ENCODE data around the gene SART3. TPM values are rescaled to one million over a fixed set of nuclear protein-coding genes. Genes with fewer than 3 reads are reported as not detected.

The SART3 gene
- total and polyA plus RNA-seq, 2 of the 4 experiments (the other 2 are of a cell fraction) = 22.6 to 37.8 TPM

- TF ChIP-seq RCOR1 (IDR thresholded peaks at IDR 0.05; ENCODE audit: insufficient replicate concordance, low read length) (no peak), CHD1 (IDR thresholded peaks at IDR 0.05; ENCODE audit: low read depth, low read length) (no peak), MXI1 (IDR thresholded peaks at IDR 0.05; ENCODE audit: borderline replicate concordance, low read depth, low read length) (no peak), POLR2A (IDR thresholded peaks at IDR 0.05; ENCODE audit: low read depth, low read length) (no peak), NFE2L2 (IDR thresholded peaks at IDR 0.05; ENCODE audit: low read depth, low read length) (no peak), MAZ (IDR thresholded peaks at IDR 0.05; ENCODE audit: borderline replicate concordance, low read depth, low read length) (no peak), BHLHE40 (IDR thresholded peaks at IDR 0.05; ENCODE audit: low read depth, low read length) (no peak)
- intact Hi-C loops (cut with micrococcal nuclease) = no loop called here
- Histone ChIP-seq H4K8ac (ENCODE audit: low read depth in 2 of 2, low read length in 2 of 2) (peak within 1 kb of the TSS in 1 of 2 experiments; percentile 72; a peak in 1 of 4 replicates), H3K4ac (ENCODE audit: low read depth, low read length) (peak within 1 kb of the TSS; percentile 30), H2BK20ac (ENCODE audit: low read depth, low read length) (peak within 1 kb of the TSS; percentile 72), H3K9ac (ENCODE audit: low read depth, low read length) (peak within 1 kb of the TSS; percentile 66; the same call in 1 of the 2 replicates), H3K23ac (ENCODE audit: low read depth, low read length) (peak within 1 kb of the TSS; percentile 60; the same call in 1 of the 2 replicates), H3K27me3 (ENCODE audit: control insufficient read depth, insufficient read depth, low read length) (no peaks in the 10 kb centered on the region), H4K5ac (ENCODE audit: low read depth, low read length) (peak within 1 kb of the TSS; percentile 12; the same call in 1 of the 2 replicates), H3K36me3 (ENCODE audit: control insufficient read depth, insufficient read depth, low read length) (peaks cover 2% of the 10 kb centered on the region; the same call in 1 of the 2 replicates), H3K14ac (replicated peaks; ENCODE audit: low read depth, low read length) (peak within 1 kb of the TSS; percentile 58), H2BK15ac (ENCODE audit: low read depth, low read length) (peak within 1 kb of the TSS; percentile 38; the same call in 1 of the 3 replicates), H3K4me1 (ENCODE audit: control insufficient read depth, insufficient read depth, low read length) (peaks cover 3% of the 10 kb centered on the region; the same call in 1 of the 2 replicates), H4K20me1 (ENCODE audit: insufficient read depth, low read length) (no peaks in the 10 kb centered on the region), H3K18ac (ENCODE audit: low read depth, low read length) (peak within 1 kb of the TSS; percentile 16; the same call in 1 of the 2 replicates), H3K27ac (ENCODE audit: insufficient read depth, low read length) (peak within 1 kb of the TSS; percentile 44; the same call in 1 of the 2 replicates), H2BK120ac (ENCODE audit: low read depth, low read length) (peak within 1 kb of the TSS; percentile 77), H2BK5ac (ENCODE audit: low read depth, low read length, poor library complexity, severe bottlenecking) (no peak within 1 kb of the TSS), H3K79me1 (ENCODE audit: low read depth in 1 of 2, low read length in 2 of 2) (peaks cover 0 to 7% of the 10 kb centered on the region in 2 experiments; a peak in 2 of 4 replicates), H2AFZ (replicated peaks; ENCODE audit: low read length, poor library complexity) (peak within 1 kb of the TSS; percentile 87), H3K56ac (ENCODE audit: extremely low read depth, insufficient read depth, low read length) (no peak within 1 kb of the TSS), H2AK5ac (ENCODE audit: low read depth, low read length) (peak within 1 kb of the TSS; percentile 83; the same call in 1 of the 2 replicates), H3K4me2 (ENCODE audit: low read depth, low read length) (peak within 1 kb of the TSS; percentile 54; the same call in 1 of the 2 replicates), H2AK9ac (replicated peaks; ENCODE audit: low read depth, low read length, poor library complexity) (peak within 1 kb of the TSS; percentile 80), H4K91ac (ENCODE audit: insufficient read depth, low read depth, low read length) (peak within 1 kb of the TSS; percentile 63; the same call in 1 of the 2 replicates), H3K4me3 (ENCODE audit: insufficient read depth, low read depth, low read length) (peak within 1 kb of the TSS; percentile 38), H3K9me1 (ENCODE audit: insufficient read depth, low read length) (peaks cover 7% of the 10 kb centered on the region; the same call in 1 of the 2 replicates), H3K9me3 (ENCODE audit: control insufficient read depth, insufficient read depth, low read length) (no peaks in the 10 kb centered on the region)
- 33% methylated on average over 2 of the region's 27 CpGs; no CpG with 5 or more reads in 1 of the 2 experiments for WGBS, 2 experiments (ENCODE audit: extremely low coverage in 2 of 2, insufficient read length in 1 of 2)
- CTCF ChIA-PET = interaction anchor here (0.5 to 1.2 kb wide), 2 partner anchors 20 to 78 kb away, joined by 3 to 6 read pairs; no protein-coding TSS in a partner anchor
- ATAC-seq (ENCODE audit: low read depth) (peak; percentile 86), DNase-seq (peak; percentile 37)
- in situ Hi-C loops (cut with MboI; ENCODE audit: low sequenced_read_pairs) = no loop called here
- BruUV-seq (replicated peaks) = no TSS peak
- dilution Hi-C loops (cut with HindIII; ENCODE audit: low sequenced_read_pairs, unreplicated experiment) = no loop called here
- POLR2A ChIA-PET (ENCODE audit: unreplicated experiment) = interaction anchor here (0.5 to 0.7 kb wide), 3 partner anchors 21 to 490 kb away, joined by 3 to 7 read pairs (median 6); no protein-coding TSS in a partner anchor
Observed at GRCh38 chr12:108597559-108598471, 36.8 kb upstream of the SART3 start, which contains the start of gene TMEM119. Gene TMEM119 (minus strand): TSS chr12:108598084. CDS start chr12:108592383, 5,701 bp downstream.

Data from IMR-90 (cell line).